CD14-positive monocyte (primary cell): Measurements from ENCODE around the gene AATK. TPM values are rescaled to one million over a fixed set of nuclear protein-coding genes. Genes with fewer than 3 reads are reported as not detected.
A peak's percentile ranks its signal among the peaks of the same experiment; 100 is the strongest.

ENCODE experiments used
- DNase-seq, 3 donors: peaks; one replicate each; pipeline ENCODE4 v3.0.0-alpha.2; 2011 to 2022
- H2AFZ ChIP-seq: 2 replicates; pipeline ENCODE4 v1.6.0; 2012; ENCODE audit warnings: mild to moderate bottlenecking, low read depth, low read length, inconsistent platforms; ENCODE audit not compliant: insufficient read depth, poor library complexity, severe bottlenecking
- H3K27ac ChIP-seq, 2 donors: 1 replicate in 1 of 2; 2 replicates in 1 of 2; pipeline ENCODE4 v1.5.1; 2012 to 2013; ENCODE audit warnings: low read length in 2 of 2, control low read depth in 1 of 2, inconsistent platforms in 1 of 2, low read depth in 1 of 2, mild to moderate bottlenecking in 1 of 2
- H3K27me3 ChIP-seq, 2 donors: one replicate each; pipeline versions ENCODE4 v1.6.0 to v1.6.1; 2011 to 2013; ENCODE audit warnings: low read length in 2 of 2; ENCODE audit not compliant: control insufficient read depth in 2 of 2, insufficient read depth in 2 of 2
- H3K36me3 ChIP-seq, 2 donors: replicated peaks in 1 of 2; 1 replicate in 1 of 2; 2 replicates in 1 of 2; pipeline versions ENCODE4 v1.5.1 to v1.6.1; 2012 to 2013; ENCODE audit warnings: low read length in 2 of 2, control low read depth in 1 of 2, inconsistent platforms in 1 of 2, mild to moderate bottlenecking in 1 of 2; ENCODE audit not compliant: insufficient read depth in 2 of 2, control insufficient read depth in 1 of 2
- H3K4me1 ChIP-seq, 2 donors: 1 replicate in 1 of 2; 2 replicates in 1 of 2; pipeline versions ENCODE4 v1.5.1 to v1.6.1; 2012 to 2013; ENCODE audit warnings: low read length in 2 of 2, control low read depth in 1 of 2, inconsistent platforms in 1 of 2, mild to moderate bottlenecking in 1 of 2, moderate library complexity in 1 of 2; ENCODE audit not compliant: insufficient read depth in 2 of 2, control insufficient read depth in 1 of 2
- H3K4me2 ChIP-seq: replicated peaks from 2 replicates; pipeline ENCODE3; 2012; ENCODE audit warnings: low read length, moderate library complexity, mild to moderate bottlenecking; ENCODE audit not compliant: poor library complexity, severe bottlenecking; ENCODE audit errors: extremely low read depth
- H3K4me3 ChIP-seq, 3 experiments: fragments of 200-600 bp in 1 of 3; sonication (generic) in 1 of 3; replicated peaks in 1 of 3; 1 replicate in 2 of 3; 2 replicates in 1 of 3; pipeline ENCODE4 v1.5.1; 2011 to 2013; ENCODE audit warnings: low read length in 3 of 3, mild to moderate bottlenecking in 3 of 3, control low read depth in 2 of 3, low read depth in 2 of 3, inconsistent platforms in 1 of 3, moderate library complexity in 1 of 3
- H3K79me2 ChIP-seq: 2 replicates; pipeline ENCODE4 v1.6.0; 2012; ENCODE audit warnings: mild to moderate bottlenecking, control low read depth, inconsistent platforms, low read length, moderate library complexity; ENCODE audit not compliant: insufficient read depth
- H3K9ac ChIP-seq: 2 replicates; pipeline ENCODE4 v1.6.0; 2017; ENCODE audit warnings: low read length, mild to moderate bottlenecking; ENCODE audit not compliant: insufficient read depth, poor library complexity, severe bottlenecking
- H3K9me3 ChIP-seq, 2 donors: replicated peaks in 1 of 2; 1 replicate in 1 of 2; 2 replicates in 1 of 2; pipeline versions ENCODE4 v1.5.1 to v1.6.1; 2012 to 2013; ENCODE audit warnings: low read length in 2 of 2, control low read depth in 1 of 2; ENCODE audit not compliant: control insufficient read depth in 1 of 2, insufficient read depth in 1 of 2
- H4K20me1 ChIP-seq: 2 replicates; pipeline ENCODE4 v1.6.0; 2012; ENCODE audit warnings: mild to moderate bottlenecking, low read length, control low read depth, moderate library complexity; ENCODE audit not compliant: insufficient read depth
- H3K27ac Mint-ChIP-seq, 7 donors: one replicate each; pipeline ENCODE4 v1.8.0; 2020; ENCODE audit warnings: mild to moderate bottlenecking in 7 of 7, mixed read lengths in 7 of 7, moderate library complexity in 6 of 7, inconsistent platforms in 2 of 7
- H3K27me3 Mint-ChIP-seq, 3 donors: one replicate each; pipeline ENCODE4 v1.8.0; 2021 to 2022; ENCODE audit warnings: low read depth in 3 of 3, mild to moderate bottlenecking in 3 of 3, mixed read lengths in 3 of 3, moderate library complexity in 3 of 3, inconsistent platforms in 1 of 3
- H3K36me3 Mint-ChIP-seq, 2 donors: one replicate each; pipeline ENCODE4 v1.8.0; 2020; ENCODE audit warnings: mixed read lengths in 2 of 2, inconsistent platforms in 1 of 2, mild to moderate bottlenecking in 1 of 2
- H3K4me1 Mint-ChIP-seq: one replicate; pipeline ENCODE4 v1.8.0; 2020; ENCODE audit warnings: mild to moderate bottlenecking, mixed read lengths
- H3K4me3 Mint-ChIP-seq, 2 donors: one replicate each; pipeline ENCODE4 v1.8.0; 2020; ENCODE audit warnings: mild to moderate bottlenecking in 2 of 2, mixed read lengths in 2 of 2, moderate library complexity in 1 of 2
- H3K9me3 Mint-ChIP-seq, 7 donors: one replicate each; pipeline ENCODE4 v1.8.0; 2020 to 2022; ENCODE audit warnings: mixed read lengths in 7 of 7, mild to moderate bottlenecking in 6 of 7, moderate library complexity in 6 of 7, inconsistent platforms in 2 of 7
- WGBS: methylation state at CpG from one replicate; pipeline ENCODE4 v1.1.5; 2013; ENCODE audit warnings: missing lambda C conversion rate; ENCODE audit not compliant: insufficient coverage; 5-methylcytosine and 5-hydroxymethylcytosine counted together
- intact Hi-C, 2 donors: fragments of 100-400 bp; cut with micrococcal nuclease; formaldehyde crosslinking; loops; one replicate each; pipeline versions ENCODE4 v1.15.0 to v1.15.1; 2023
- polyA plus RNA-seq, 3 donors: library from polyadenylated mRNA; depleted of rRNA in 1 of 3; unstranded in 2 of 3; stranded (reverse) in 1 of 3; fragments of 300-500 nt in 2 of 3; fragments of >200 nt in 1 of 3; fragmentation: Illumina TruSeq in 2 of 3; gene quantifications; 1 replicate in 2 of 3; 2 replicates in 1 of 3; pipeline ENCODE4 v1.2.3, GENCODE V29; 2012 to 2021
- TF ChIP-seq, protein P1 (sequence below): fragments of 200-600 bp; IDR thresholded peaks from one replicate; pipeline ENCODE4 v1.8.0; 2022; ENCODE audit warnings: antibody characterized with exemption, mild to moderate bottlenecking

Gene AATK
- polyA plus RNA-seq, 3 donors: 0.93 to 15.3 (median 2.0) TPM

DNA sequence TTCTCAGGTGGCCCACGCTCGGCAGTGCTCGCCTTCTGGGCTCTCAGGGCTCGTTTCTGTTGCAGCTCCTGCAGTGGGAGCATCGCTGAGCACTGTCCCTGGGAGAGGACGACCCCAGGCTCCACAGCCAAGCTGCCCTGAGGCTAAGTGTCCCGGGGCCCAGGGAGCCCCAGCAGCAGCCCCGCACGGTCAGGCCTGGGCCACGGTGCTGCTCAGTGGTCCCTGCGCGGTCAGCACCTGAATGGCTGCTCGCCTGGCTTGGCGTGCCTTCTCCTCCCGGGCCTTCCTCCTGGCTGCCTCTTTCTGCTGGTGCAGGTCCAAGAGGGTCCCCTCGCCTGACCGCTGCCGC lies 33.4 kb upstream of the AATK start:
- Mint-ChIP-seq H3K27ac (peak overlapping the region in 1 of 7 donors; percentile 3), H3K36me3 (peaks cover 13 to 37% of the 10 kb centered on the region in 2 donors), H3K4me1 (peaks cover 2% of the 10 kb centered on the region), H3K27me3 (no peaks in the 10 kb centered on the region), H3K9me3 (no peaks in the 10 kb centered on the region), H3K4me3 (no peak overlapping the region)
- Histone ChIP-seq H3K4me1 (peaks cover 2 to 4% of the 10 kb centered on the region in 2 donors), H4K20me1 (no peaks in the 10 kb centered on the region), H3K4me3 (no peak overlapping the region), H3K9me3 (no peaks in the 10 kb centered on the region), H3K27ac (no peak overlapping the region), H3K4me2 (no peak overlapping the region), H3K79me2 (no peaks in the 10 kb centered on the region), H3K27me3 (no peaks in the 10 kb centered on the region), H2AFZ (no peak overlapping the region), H3K9ac (no peak overlapping the region), H3K36me3 (peaks cover 4 to 16% of the 10 kb centered on the region in 2 donors)
- TF ChIP-seq, protein P1, sequence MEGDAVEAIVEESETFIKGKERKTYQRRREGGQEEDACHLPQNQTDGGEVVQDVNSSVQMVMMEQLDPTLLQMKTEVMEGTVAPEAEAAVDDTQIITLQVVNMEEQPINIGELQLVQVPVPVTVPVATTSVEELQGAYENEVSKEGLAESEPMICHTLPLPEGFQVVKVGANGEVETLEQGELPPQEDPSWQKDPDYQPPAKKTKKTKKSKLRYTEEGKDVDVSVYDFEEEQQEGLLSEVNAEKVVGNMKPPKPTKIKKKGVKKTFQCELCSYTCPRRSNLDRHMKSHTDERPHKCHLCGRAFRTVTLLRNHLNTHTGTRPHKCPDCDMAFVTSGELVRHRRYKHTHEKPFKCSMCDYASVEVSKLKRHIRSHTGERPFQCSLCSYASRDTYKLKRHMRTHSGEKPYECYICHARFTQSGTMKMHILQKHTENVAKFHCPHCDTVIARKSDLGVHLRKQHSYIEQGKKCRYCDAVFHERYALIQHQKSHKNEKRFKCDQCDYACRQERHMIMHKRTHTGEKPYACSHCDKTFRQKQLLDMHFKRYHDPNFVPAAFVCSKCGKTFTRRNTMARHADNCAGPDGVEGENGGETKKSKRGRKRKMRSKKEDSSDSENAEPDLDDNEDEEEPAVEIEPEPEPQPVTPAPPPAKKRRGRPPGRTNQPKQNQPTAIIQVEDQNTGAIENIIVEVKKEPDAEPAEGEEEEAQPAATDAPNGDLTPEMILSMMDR: no peak
- intact Hi-C loops: no loop called here
- WGBS: 98% methylated on average over 18 of the region's 18 CpGs
- DNase-seq: no peak

DNA sequence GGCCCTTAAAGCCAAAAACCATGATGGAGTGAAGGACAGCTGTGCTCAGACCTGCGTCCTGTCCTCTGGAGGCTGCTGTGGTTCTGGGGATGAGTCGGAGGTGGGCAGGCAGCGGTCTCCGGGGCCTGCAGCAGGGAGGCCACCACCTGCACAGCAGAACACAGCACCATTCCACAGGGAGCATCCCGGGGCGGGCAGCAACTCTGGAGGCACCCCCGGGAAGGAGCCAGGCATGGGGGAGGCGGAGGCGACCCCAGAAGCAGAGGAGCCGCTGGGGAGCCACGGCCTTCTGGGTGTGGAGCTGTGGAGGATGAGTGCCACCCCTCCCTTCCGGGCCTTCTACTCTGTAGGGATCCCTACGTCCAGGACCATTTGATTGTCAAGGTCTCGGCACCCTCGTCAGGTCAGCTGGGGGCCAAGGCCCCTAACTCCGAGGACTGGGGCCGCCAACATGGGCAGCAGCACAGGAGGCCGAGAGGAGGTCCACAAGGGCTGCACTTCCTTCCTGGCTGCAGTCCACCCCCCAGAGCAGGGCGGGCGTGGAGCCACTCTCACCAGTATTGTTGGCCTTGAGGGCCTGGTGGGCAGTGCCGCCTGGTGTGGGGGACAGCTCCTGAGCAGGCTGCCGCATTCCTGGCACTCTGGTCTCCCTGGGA lies 32.9 kb upstream of the AATK start:
- Mint-ChIP-seq H3K4me1 (peaks cover 2% of the 10 kb centered on the region), H3K36me3 (peaks cover 14 to 39% of the 10 kb centered on the region in 2 donors), H3K27ac (peak overlapping the region in 1 of 7 donors; percentile 3), H3K9me3 (no peaks in the 10 kb centered on the region), H3K4me3 (no peak overlapping the region), H3K27me3 (no peaks in the 10 kb centered on the region)
- 98% methylated on average over 11 of the region's 22 CpGs for WGBS
- no peaks in the 10 kb centered on the region for H3K27me3 ChIP-seq
- no peak overlapping the region for H3K27ac ChIP-seq
- peaks cover 4 to 16% of the 10 kb centered on the region in 2 donors for H3K36me3 ChIP-seq
- no peaks in the 10 kb centered on the region for H4K20me1 ChIP-seq
- no peak overlapping the region for H3K4me2 ChIP-seq
- H2AFZ ChIP-seq: no peak overlapping the region
- no peaks in the 10 kb centered on the region for H3K9me3 ChIP-seq
- intact Hi-C loops: no loop called here
- no peak for DNase-seq
- H3K4me3 ChIP-seq: no peak overlapping the region
- H3K79me2 ChIP-seq: no peaks in the 10 kb centered on the region
- TF ChIP-seq, protein P1: no peak
- no peak overlapping the region for H3K9ac ChIP-seq
- peaks cover 2 to 4% of the 10 kb centered on the region in 2 donors for H3K4me1 ChIP-seq
